K562 (cell line): ENCODE data around the gene GPR152. TPM values are rescaled to one million over a fixed set of nuclear protein-coding genes. Genes with fewer than 3 reads are reported as not detected.

Experiments
- ATAC-seq: fragments of 200-7000 bp; cut with Tn5 transposase; 3 replicates; pipeline ENCODE4 v1.9.1; 2020; ENCODE audit warnings: moderate library complexity
- BruUV-seq: library from RNA; stranded (reverse); fragments of 400-500 nt; replicated peaks from 2 replicates; lab custom pipeline; 2021; lab: Mats Ljungman, UMichigan
- CTCF ChIA-PET: fragments of 300-600 bp; formaldehyde crosslinking; extraction: SDS; loops from one replicate; lab custom pipeline; 2021; ENCODE audit warnings: low intra/inter-chr PET ratio; lab: Yijun Ruan, JAX
- POLR2A ChIA-PET: fragments of 300-600, 350-650 bp; sonication (Branson Sonifier 250); formaldehyde crosslinking; extraction: SDS; loops from one replicate; lab custom pipeline; 2021; ENCODE audit warnings: antibody characterized with exemption, inconsistent platforms; lab: Yijun Ruan, JAX
- DNase-seq, 4 experiments: peaks; one replicate each; pipeline versions ENCODE4 v3.0.0 to v3.0.0-alpha.2; 2011 to 2018; ENCODE audit warnings: low spot score in 3 of 4, mixed read lengths in 3 of 4; ENCODE audit errors: extremely low read depth in 1 of 4
- FAIRE-seq: peaks from 2 replicates; lab custom pipeline; 2011; peaks lifted over from hg19 to GRCh38; lab: Jason Lieb, UNC
- H2AFZ ChIP-seq: 2 replicates; pipeline ENCODE4 v1.6.0; 2011; ENCODE audit warnings: low read depth, low read length, control low read depth, inconsistent platforms
- H3K27ac ChIP-seq: fragments of 200-600 bp; 3 replicates; pipeline ENCODE4 v1.8.0; 2011; ENCODE audit warnings: low read depth, mild to moderate bottlenecking, control low read depth, inconsistent platforms, low read length, moderate library complexity, mixed read lengths; ENCODE audit errors: extremely low read depth
- H3K27me3 ChIP-seq, 2 experiments: fragments of 300-600 bp in 1 of 2; 2 replicates in 1 of 2; 3 replicates in 1 of 2; pipeline versions ENCODE4 v1.6.0 to v1.8.0; 2011; ENCODE audit warnings: inconsistent platforms in 2 of 2, low read length in 2 of 2, mild to moderate bottlenecking in 1 of 2, mixed read lengths in 1 of 2, moderate library complexity in 1 of 2; ENCODE audit not compliant: control insufficient read depth in 2 of 2, insufficient read depth in 2 of 2
- H3K36me3 ChIP-seq: fragments of 300-600 bp; 3 replicates; pipeline ENCODE4 v1.8.0; 2011; ENCODE audit warnings: mild to moderate bottlenecking, low read length, inconsistent platforms; ENCODE audit not compliant: control insufficient read depth, insufficient read depth
- H3K4me1 ChIP-seq, 2 experiments: fragments of 200-600 bp in 1 of 2; replicated peaks in 1 of 2; 2 replicates in 1 of 2; 3 replicates in 1 of 2; pipeline versions ENCODE4 v1.5.1 to v1.8.0; 2011; ENCODE audit warnings: inconsistent platforms in 2 of 2, low read length in 2 of 2, mild to moderate bottlenecking in 1 of 2, mixed read lengths in 1 of 2, moderate library complexity in 1 of 2; ENCODE audit not compliant: control insufficient read depth in 2 of 2, insufficient read depth in 2 of 2
- H3K4me2 ChIP-seq: 2 replicates; pipeline ENCODE4 v1.6.1; 2011; ENCODE audit warnings: low read length, control low read depth, inconsistent platforms, mixed read lengths; ENCODE audit not compliant: insufficient read depth
- H3K4me3 ChIP-seq: fragments of 200-600 bp; sonication (generic), shearing (Covaris generic); 2 replicates; pipeline ENCODE4 v1.5.1; 2016; ENCODE audit warnings: control low read depth, inconsistent platforms
- H3K79me2 ChIP-seq: fragments of 200-600 bp; 3 replicates; pipeline ENCODE4 v1.8.0; 2011; ENCODE audit warnings: low read length, inconsistent platforms; ENCODE audit not compliant: control insufficient read depth, insufficient read depth
- H3K9ac ChIP-seq, 2 experiments: 2 replicates each; pipeline versions ENCODE4 v1.6.0 to v1.6.1; 2011; ENCODE audit warnings: low read depth in 2 of 2, low read length in 2 of 2, control low read depth in 1 of 2, inconsistent platforms in 1 of 2, mild to moderate bottlenecking in 1 of 2, mixed read lengths in 1 of 2; ENCODE audit not compliant: insufficient read depth in 1 of 2
- H3K9me1 ChIP-seq: one replicate; pipeline ENCODE4 v1.6.0; 2011; ENCODE audit warnings: inconsistent platforms, mild to moderate bottlenecking, low read length, moderate library complexity; ENCODE audit not compliant: control insufficient read depth, insufficient read depth
- H3K9me3 ChIP-seq: replicated peaks from 2 replicates; pipeline ENCODE4 v1.5.1; 2011; ENCODE audit warnings: low read depth, low read length, inconsistent platforms; ENCODE audit not compliant: control insufficient read depth, insufficient read depth
- H4K20me1 ChIP-seq: replicated peaks from 2 replicates; pipeline ENCODE4 v1.6.1; 2011; ENCODE audit warnings: low read length, inconsistent platforms, mixed read lengths; ENCODE audit not compliant: control insufficient read depth, insufficient read depth
- CREB1 ChIP-seq, 2 experiments: sonication (generic) in 1 of 2; formaldehyde crosslinking in 1 of 2; IDR thresholded peaks; 2 replicates each; pipeline versions ENCODE4 v1.6.1 to v1.8.0; 2012 to 2022; ENCODE audit warnings: inconsistent platforms in 1 of 2, mild to moderate bottlenecking in 1 of 2, missing genetic modification reagents in 1 of 2, moderate library complexity in 1 of 2
- GABPB1 ChIP-seq: sonication (generic); formaldehyde crosslinking; IDR thresholded peaks from 2 replicates; pipeline ENCODE4 v1.8.0; 2022; ENCODE audit warnings: mild to moderate bottlenecking, missing genetic modification reagents
- HDAC8 ChIP-seq: fragments of 450-650 bp; IDR thresholded peaks from 2 replicates; pipeline ENCODE4 v1.6.1; 2016; ENCODE audit warnings: mild to moderate bottlenecking, missing genetic modification characterization, moderate library complexity, missing compliant biosample characterization
- IRF2 ChIP-seq: sonication (generic); formaldehyde crosslinking; IDR thresholded peaks from 2 replicates; pipeline ENCODE4 v1.8.1; 2022; ENCODE audit warnings: mild to moderate bottlenecking, missing genetic modification reagents
- PHF20 ChIP-seq: fragments of 450-650 bp; IDR thresholded peaks from 2 replicates; pipeline ENCODE4 v1.6.1; 2018; ENCODE audit not compliant: partially characterized antibody
- SP1 ChIP-seq: sonication (generic); formaldehyde crosslinking; IDR thresholded peaks from 2 replicates; pipeline ENCODE4 v1.8.1; 2022; ENCODE audit warnings: mild to moderate bottlenecking, missing genetic modification reagents
- TEAD2 ChIP-seq: fragments of 450-650 bp; IDR thresholded peaks from 2 replicates; pipeline ENCODE4 v1.6.1; 2016; ENCODE audit warnings: missing genetic modification characterization, control low read depth, missing compliant biosample characterization
- ZNF121 ChIP-seq: sonication (generic); formaldehyde crosslinking; conservative IDR thresholded peaks from 2 replicates; pipeline ENCODE4 v1.8.0; 2022; ENCODE audit warnings: missing genetic modification reagents
- WGBS: fragments of 100-300 bp; shearing (Covaris generic); methylation state at CpG from one replicate; pipeline ENCODE4 v1.1.6; 2016; ENCODE audit warnings: low coverage, mixed read lengths; ENCODE audit not compliant: insufficient coverage; ENCODE audit errors: missing lambda C conversion rate; 5-methylcytosine and 5-hydroxymethylcytosine counted together
- in situ Hi-C: fragments of 300-500 bp; cut with MboI; formaldehyde crosslinking; loops from 4 replicates; pipeline ENCODE4 v1.15.0; 2018; ENCODE audit warnings: inconsistent platforms, mixed read lengths
- intact Hi-C: fragments of 100-400 bp; cut with micrococcal nuclease; formaldehyde crosslinking; loops from 2 replicates; pipeline ENCODE4 v1.14.2; 2022
- polyA plus RNA-seq, 8 experiments: library from polyadenylated mRNA; depleted of rRNA in 4 of 8; stranded (reverse) in 5 of 8; unstranded in 3 of 8; fragments of >200 nt; fragmentation: Nextera tagmentation in 2 of 8; fragmentation: Illumina TruSeq in 1 of 8; extraction: Ambion mirVana in 2 of 8; extraction: Trizol in 1 of 8; gene quantifications; 2 replicates each; pipeline versions ENCODE4 v1.2.1 to v1.2.3, GENCODE V29; 2011 to 2014; ENCODE audit warnings: inconsistent platforms in 1 of 8, missing spikeins in 1 of 8
- total RNA-seq, 7 experiments: library from RNA; depleted of rRNA in 6 of 7; stranded (reverse); fragments of >200 nt in 6 of 7; fragmentation: Illumina TruSeq in 2 of 7; extraction: Trizol in 2 of 7; gene quantifications; 2 replicates each; pipeline versions ENCODE4 v1.2.1 to v1.2.3, GENCODE V29; 2011 to 2021; ENCODE audit warnings: low replicate concordance in 1 of 7
- TF ChIP-seq, protein P1 (sequence below): fragments of 450-650 bp; IDR thresholded peaks from 2 replicates; pipeline ENCODE4 v1.6.1; 2016; ENCODE audit warnings: mild to moderate bottlenecking, moderate library complexity

The GPR152 gene
- total and polyA plus RNA-seq, 9 of the 15 experiments (the other 6 are each of a cell fraction or from before 2014, with no cell fraction given) = not detected

GRCh38 chr11:67422891-67423290, 29.6 kb downstream of the GPR152 start (continued):
- no peak for TF ChIP-seq IRF2
- TF ChIP-seq PHF20 = no peak
- TF ChIP-seq TEAD2 (tag) = no peak

- Histone ChIP-seq H3K27ac (no peak overlapping the region), H3K9me1 (no peaks in the 10 kb centered on the region), H3K27me3 (no peaks in the 10 kb centered on the region), H3K9me3 (no peaks in the 10 kb centered on the region), H3K4me2 (peak overlapping the region; percentile 37), H3K4me1 (peaks cover 6 to 62% of the 10 kb centered on the region in 2 experiments), H3K36me3 (no peaks in the 10 kb centered on the region), H2AFZ (peak overlapping the region; percentile 80), H3K4me3 (peak overlapping the region; percentile 62), H3K9ac (peak overlapping the region in 1 of 2 experiments; percentile 90; a peak in 2 of 4 replicates), H4K20me1 (no peaks in the 10 kb centered on the region), H3K79me2 (peaks cover 8% of the 10 kb centered on the region; the same call in 1 of the 3 replicates)
- WGBS = 63% methylated on average over 16 of the region's 22 CpGs
- ATAC-seq (no peak), DNase-seq (no peak), FAIRE-seq (no peak)
- CTCF ChIA-PET = no interaction called here
- POLR2A ChIA-PET = interaction anchor here (0.7 to 2.1 kb wide), 3 partner anchors 9 to 184 kb away, joined by 4 to 10 read pairs (median 4); partner anchors contain the start of gene PPP1CA
- no TSS peak for BruUV-seq
- in situ Hi-C loops = no loop called here
- intact Hi-C loops = loop anchor here (5.0 kb wide), 1 partner anchor 46 kb away; the partner anchor contains the start of gene TMEM134
- TF ChIP-seq HDAC8 (no peak), GABPB1 (0 out of 2 replicates have a peak, but pooled peaks have one; percentile 30), SP1 (CRISPR knock-in tag) (peak; percentile 31; the same call in 1 of the 2 replicates), CREB1 (IDR thresholded peaks at IDR 0.05) (no peak), CREB1 (CRISPR knock-in tag; IDR thresholded peaks at IDR 0.05) (0 out of 2 replicates have a peak, but pooled peaks have one; percentile 3), ZNF121 (CRISPR knock-in tag) (peak; percentile 0; the same call in 1 of the 2 replicates)
- TF ChIP-seq, protein P1, sequence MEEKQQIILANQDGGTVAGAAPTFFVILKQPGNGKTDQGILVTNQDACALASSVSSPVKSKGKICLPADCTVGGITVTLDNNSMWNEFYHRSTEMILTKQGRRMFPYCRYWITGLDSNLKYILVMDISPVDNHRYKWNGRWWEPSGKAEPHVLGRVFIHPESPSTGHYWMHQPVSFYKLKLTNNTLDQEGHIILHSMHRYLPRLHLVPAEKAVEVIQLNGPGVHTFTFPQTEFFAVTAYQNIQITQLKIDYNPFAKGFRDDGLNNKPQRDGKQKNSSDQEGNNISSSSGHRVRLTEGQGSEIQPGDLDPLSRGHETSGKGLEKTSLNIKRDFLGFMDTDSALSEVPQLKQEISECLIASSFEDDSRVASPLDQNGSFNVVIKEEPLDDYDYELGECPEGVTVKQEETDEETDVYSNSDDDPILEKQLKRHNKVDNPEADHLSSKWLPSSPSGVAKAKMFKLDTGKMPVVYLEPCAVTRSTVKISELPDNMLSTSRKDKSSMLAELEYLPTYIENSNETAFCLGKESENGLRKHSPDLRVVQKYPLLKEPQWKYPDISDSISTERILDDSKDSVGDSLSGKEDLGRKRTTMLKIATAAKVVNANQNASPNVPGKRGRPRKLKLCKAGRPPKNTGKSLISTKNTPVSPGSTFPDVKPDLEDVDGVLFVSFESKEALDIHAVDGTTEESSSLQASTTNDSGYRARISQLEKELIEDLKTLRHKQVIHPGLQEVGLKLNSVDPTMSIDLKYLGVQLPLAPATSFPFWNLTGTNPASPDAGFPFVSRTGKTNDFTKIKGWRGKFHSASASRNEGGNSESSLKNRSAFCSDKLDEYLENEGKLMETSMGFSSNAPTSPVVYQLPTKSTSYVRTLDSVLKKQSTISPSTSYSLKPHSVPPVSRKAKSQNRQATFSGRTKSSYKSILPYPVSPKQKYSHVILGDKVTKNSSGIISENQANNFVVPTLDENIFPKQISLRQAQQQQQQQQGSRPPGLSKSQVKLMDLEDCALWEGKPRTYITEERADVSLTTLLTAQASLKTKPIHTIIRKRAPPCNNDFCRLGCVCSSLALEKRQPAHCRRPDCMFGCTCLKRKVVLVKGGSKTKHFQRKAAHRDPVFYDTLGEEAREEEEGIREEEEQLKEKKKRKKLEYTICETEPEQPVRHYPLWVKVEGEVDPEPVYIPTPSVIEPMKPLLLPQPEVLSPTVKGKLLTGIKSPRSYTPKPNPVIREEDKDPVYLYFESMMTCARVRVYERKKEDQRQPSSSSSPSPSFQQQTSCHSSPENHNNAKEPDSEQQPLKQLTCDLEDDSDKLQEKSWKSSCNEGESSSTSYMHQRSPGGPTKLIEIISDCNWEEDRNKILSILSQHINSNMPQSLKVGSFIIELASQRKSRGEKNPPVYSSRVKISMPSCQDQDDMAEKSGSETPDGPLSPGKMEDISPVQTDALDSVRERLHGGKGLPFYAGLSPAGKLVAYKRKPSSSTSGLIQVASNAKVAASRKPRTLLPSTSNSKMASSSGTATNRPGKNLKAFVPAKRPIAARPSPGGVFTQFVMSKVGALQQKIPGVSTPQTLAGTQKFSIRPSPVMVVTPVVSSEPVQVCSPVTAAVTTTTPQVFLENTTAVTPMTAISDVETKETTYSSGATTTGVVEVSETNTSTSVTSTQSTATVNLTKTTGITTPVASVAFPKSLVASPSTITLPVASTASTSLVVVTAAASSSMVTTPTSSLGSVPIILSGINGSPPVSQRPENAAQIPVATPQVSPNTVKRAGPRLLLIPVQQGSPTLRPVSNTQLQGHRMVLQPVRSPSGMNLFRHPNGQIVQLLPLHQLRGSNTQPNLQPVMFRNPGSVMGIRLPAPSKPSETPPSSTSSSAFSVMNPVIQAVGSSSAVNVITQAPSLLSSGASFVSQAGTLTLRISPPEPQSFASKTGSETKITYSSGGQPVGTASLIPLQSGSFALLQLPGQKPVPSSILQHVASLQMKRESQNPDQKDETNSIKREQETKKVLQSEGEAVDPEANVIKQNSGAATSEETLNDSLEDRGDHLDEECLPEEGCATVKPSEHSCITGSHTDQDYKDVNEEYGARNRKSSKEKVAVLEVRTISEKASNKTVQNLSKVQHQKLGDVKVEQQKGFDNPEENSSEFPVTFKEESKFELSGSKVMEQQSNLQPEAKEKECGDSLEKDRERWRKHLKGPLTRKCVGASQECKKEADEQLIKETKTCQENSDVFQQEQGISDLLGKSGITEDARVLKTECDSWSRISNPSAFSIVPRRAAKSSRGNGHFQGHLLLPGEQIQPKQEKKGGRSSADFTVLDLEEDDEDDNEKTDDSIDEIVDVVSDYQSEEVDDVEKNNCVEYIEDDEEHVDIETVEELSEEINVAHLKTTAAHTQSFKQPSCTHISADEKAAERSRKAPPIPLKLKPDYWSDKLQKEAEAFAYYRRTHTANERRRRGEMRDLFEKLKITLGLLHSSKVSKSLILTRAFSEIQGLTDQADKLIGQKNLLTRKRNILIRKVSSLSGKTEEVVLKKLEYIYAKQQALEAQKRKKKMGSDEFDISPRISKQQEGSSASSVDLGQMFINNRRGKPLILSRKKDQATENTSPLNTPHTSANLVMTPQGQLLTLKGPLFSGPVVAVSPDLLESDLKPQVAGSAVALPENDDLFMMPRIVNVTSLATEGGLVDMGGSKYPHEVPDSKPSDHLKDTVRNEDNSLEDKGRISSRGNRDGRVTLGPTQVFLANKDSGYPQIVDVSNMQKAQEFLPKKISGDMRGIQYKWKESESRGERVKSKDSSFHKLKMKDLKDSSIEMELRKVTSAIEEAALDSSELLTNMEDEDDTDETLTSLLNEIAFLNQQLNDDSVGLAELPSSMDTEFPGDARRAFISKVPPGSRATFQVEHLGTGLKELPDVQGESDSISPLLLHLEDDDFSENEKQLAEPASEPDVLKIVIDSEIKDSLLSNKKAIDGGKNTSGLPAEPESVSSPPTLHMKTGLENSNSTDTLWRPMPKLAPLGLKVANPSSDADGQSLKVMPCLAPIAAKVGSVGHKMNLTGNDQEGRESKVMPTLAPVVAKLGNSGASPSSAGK = no peak
Measured at GRCh38 chr11:67421430-67422031, 31.0 kb downstream of the GPR152 start.
